ENCODE measurements around the gene MTF1.

GRCh38 chr1:37901191-37901892, 42.0 kb upstream of the MTF1 start:
- TF ChIP-seq EZH2 (IDR thresholded peaks at IDR 0.05; ENCODE audit: insufficient read depth, poor library complexity, severe bottlenecking): no peak
- TF ChIP-seq EZH2phosphoT487 (IDR thresholded peaks at IDR 0.05; ENCODE audit: insufficient read depth, low read depth): no peak

All from GM23248 (cell line).